GM18508 (cell line): ENCODE measurements around the gene RFX4.

Source experiments
- ATAC-seq: cut with Tn5 transposase; IDR thresholded peaks from one replicate; pipeline ENCODE4 v1.9.1; 2021; ENCODE audit warnings: moderate number of reproducible peaks; ENCODE audit not compliant: insufficient read depth, unreplicated experiment

Gene RFX4

DNA sequence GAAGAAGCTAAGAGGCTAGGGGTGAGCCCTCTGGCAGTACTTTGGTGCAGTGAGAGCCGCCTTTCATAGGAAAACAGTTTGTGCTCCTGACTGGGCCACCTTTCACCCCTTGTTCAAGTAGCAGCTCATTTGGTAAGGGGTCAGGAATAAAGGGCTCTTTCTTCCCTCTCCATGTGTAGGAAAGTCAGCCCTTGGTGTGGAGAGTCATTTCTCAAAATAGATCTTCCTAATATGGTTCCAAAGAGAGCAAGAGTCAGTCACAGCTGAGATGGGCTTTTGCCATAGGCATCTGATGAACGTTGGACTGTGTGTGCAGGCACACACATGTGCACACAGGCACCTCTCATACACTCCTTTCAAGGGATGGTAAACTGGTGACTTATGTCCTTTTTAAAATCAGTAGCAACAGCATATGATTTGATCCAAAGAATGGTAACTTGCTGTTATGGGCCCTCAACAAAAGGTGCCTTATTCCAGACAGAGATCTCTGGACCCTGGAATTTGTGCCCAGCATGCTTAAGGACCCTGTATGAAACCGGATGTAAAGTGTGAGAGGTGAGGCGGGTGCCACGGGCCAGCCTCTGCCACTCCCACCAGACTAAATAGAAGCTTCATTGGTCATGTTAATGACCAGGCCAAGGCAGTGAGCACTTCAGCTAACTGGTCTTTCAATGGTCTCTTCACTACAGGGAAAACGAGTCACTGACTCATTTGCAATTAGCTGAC is 175.0 kb downstream of the RFX4 start:
- no peak for ATAC-seq

DNA sequence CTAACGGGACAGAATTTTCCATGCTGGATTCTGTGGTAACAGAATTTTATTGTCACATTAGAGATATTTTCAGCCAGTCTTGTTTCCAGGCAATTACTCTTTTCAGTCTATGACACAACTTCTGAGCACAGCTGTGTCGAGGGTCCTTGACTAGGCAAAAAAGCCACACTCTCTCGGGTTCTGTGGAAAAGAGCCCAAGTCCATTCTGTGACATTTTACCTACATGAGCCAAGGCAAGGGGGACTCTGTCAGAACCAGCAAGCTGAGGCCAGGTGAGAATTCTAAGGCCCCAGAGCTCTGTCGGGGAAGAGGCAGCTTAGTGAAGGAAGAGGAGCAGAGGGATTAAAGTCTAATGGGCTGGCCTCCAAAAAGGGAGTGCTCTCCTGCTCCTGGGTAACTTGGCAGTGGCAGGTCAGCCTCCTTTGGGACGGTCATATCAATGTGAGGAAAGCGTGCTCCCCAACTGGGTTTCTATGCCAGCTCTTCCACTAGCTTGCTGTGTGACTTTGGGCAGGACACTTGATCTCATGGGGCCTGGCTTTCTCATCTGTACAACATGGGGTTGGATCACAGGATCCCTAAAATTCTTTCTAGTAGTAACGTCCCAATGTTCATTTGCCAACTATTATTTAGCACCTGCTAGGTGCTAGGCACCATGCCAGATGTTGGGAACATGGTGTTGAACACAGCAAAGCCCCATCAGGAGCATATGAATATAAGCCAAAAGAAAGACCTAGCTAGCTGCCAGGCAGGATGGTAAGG is 175.7 kb downstream of the RFX4 start:
- no peak for ATAC-seq

DNA sequence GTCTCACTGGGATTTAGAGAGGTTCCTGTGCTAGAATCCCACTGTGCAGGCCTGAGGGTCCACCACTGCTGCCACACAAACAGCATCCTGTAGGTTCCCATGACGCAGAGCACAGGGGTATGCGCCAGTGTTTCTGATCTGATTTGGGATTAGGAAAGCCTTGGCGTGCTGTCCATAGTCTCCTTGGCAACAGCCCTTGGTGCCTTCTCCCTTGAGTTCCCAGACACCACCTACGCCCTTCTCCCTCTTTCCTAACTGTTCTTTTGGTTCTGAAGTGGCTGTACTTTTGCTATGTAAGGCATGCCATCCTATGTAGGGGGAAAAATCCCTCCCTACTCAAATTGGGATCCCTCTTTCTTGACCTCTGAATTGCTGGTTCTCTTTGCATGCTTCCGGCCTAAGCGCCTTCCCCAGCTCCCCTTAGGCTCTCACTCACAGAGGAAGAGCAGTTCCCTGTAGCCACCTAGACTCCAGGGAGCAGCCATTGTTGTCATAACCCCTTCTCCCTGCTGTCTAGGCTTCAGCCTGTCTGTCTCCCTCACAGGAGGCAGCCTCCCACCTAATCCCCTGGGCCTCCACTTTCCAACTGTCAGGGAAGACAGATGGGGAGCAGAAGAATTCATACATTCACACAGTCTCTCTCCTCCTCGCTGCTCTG is 176.9 kb downstream of the RFX4 start:
- ATAC-seq = no peak

DNA sequence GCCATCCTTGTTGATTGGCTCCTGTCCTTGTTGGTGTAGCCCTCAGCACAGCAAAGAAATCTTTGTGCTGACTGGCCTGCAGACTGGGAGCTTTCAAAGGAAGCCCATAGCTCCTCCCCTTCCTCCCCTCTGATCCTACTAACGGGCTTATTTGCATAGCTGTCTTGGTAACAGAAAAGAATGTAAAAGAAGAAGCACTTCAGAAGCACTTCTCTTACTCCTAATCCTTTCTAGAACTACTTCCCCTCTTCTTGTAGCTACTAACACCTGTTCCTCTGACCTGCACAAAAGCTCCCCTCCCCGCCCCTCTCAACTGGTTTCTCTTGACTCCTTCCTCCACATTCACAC is 177.4 kb downstream of the RFX4 start:
- peak; percentile 90 for ATAC-seq

DNA sequence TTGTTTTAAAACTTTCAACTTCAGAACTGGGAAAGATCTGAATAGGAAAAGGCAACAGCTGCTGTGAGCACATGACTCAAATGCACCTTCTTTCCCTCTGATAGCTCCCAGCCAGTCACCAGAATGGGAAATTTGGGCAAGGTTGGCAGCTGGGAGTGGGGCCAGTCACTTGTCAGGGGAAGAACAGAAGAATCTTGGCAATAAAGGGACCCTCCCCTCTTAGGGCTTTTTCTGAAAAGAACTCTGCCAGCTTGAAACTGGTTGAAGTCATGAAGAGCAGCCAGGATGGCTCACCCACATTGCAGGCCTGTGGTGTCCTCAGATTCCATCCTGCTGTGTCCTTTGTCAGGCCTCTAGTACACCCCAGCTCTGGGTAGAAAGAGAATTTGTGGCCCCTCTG is 181.4 kb downstream of the RFX4 start:
- ATAC-seq = no peak

DNA sequence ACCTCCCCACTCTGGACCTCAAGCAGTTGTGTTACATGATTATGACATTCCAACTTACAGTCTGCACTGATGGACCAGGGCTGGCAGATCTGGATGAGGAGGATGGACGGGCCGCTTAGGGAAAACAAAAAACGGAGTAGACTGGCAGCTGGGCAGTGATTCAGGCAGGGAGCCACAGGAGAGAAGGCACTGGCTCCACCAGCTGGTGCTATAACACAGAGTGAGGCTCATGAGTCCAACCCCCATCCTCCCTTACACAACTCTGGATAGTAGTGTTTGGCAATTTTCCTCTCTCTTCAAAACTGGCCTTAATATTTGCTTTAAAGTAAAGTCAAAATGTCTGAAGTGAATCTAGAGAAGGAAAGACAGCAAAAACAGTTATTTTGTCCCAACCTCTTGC is 181.9 kb downstream of the RFX4 start:
- ATAC-seq = no peak

- no peak for ATAC-seq
Observed at GRCh38 chr12:106766393-106766826, 183.6 kb downstream of the RFX4 start.

- ATAC-seq = no peak
Observed at GRCh38 chr12:106767206-106767605, 184.4 kb downstream of the RFX4 start.

- no peak for ATAC-seq
Observed at GRCh38 chr12:106767954-106768822, 185.4 kb downstream of the RFX4 start.

- no peak for ATAC-seq
Observed at GRCh38 chr12:106769078-106769477, 186.3 kb downstream of the RFX4 start.

DNA sequence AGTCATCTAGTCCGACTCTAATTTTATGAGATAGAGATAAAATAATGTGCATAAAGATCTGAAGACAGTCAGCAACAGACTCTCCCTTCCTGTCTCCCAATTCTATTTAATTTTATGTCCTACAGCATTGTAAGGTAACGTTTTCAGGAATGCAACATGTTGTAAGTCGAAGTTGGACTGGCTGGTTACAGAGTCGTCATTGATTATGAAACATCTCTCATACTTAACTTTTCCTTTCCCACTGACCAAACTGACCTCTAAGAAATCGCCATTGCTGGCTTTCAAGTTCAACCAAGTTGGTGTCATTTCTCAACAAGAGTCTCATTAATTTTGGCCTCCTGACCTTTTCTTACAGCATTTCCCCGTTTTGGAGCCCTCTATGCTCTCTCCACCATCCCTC is 186.7 kb downstream of the RFX4 start:
- no peak for ATAC-seq

DNA sequence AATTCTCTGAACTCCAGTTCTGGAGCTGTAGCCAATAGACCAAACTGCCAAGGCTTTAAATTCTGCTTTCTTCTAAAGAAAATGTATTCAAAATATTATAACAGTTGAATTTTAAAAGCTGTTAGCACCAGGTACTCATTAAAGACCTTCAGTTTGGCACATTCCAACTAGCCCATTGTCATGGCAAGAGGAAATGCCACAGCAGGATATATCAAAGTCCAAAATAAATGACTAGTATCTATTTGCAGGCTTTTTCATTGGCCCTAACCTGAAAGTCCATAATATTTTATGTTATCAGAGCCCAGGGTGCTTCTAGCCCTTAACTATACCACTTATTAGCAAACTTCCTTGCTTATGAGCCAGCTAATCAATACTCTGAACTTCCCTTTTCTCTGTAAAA is 188.6 kb downstream of the RFX4 start:
- no peak for ATAC-seq

GRCh38 chr12:106773286-106774004 is 190.6 kb downstream of the RFX4 start:
- ATAC-seq = no peak

DNA sequence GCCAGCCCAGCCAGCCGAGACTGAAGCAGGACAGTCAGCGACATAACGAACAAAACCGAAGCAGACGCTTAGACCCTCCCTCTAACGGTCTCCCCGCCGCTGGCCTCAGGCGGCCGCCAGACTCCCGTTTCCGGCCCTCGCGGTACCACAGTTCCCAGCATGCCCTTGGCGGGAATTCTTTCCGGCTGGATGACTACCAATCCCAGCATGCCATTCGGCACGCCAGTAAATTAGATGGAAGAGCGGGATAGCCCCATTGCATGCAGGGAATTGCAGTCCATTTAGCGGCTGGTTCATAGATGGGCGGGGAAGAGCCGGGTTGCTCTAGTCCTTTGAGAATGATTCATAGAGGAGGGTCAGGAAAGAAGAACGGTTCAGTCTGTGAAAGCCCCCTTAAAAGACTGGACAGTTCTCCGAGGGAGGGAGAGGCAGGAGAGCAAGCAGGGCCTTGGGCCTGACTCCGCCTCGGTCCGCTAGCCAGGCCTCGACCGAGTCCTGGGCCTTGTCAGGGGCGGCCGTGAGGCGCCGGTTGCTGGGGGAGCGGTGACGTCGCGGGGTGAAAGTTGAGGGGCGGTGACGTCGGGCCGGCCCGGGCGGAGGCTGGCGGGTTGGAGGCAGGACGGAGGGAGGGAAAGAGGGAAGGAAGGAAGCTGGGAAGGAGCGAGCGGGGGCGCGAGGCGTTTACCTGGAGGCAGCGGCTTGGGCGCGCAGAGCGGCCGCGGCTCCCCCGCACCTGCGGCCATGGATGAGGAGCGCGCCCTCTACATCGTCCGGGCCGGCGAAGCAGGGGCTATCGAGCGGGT is 191.4 kb downstream of the RFX4 start, which contains the start of gene RIC8B:
RIC8B (plus strand) TSS at position 678 of the 803 bp plus-strand sequence; CDS start at position 742, 64 bp downstream.
- ATAC-seq = peak; percentile 70

GRCh38 chr12:106774808-106775524 is 192.2 kb downstream of the RFX4 start:
- ATAC-seq = no peak

DNA sequence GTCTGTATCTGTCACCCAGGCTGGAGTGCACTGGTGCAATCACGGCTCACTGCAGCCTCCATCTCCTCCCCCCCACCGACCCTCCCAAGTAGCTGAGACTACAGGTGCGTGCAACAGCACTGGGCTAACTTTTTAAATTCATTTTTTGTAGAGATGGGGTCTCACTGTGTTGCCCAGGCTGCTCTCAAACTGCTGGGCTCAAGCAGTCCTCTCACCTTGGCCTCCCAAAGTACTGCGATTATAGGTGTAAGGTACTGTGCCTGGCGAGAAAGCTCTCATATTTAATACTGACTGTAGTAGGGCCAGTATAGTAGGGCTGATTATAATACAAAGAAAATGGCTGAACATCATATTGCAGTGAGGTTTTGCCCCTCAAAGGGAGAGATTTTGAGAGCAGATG is 194.1 kb downstream of the RFX4 start:
- no peak for ATAC-seq

GRCh38 chr12:106780010-106780631 is 197.3 kb downstream of the RFX4 start:
- no peak for ATAC-seq

- no peak for ATAC-seq
Observed at GRCh38 chr12:106782619-106783018, 199.8 kb downstream of the RFX4 start.
